Activated T-helper 1 cell treated with Interleukin-2 at 50 U/mL for 16 hours (primary cell): Measurements from ENCODE around the gene RPAIN.

Experiments
- DNase-seq: peaks from one replicate; pipeline ENCODE4 v3.0.0-alpha.2; 2020; ENCODE audit warnings: low read depth

The RPAIN gene, protein sequence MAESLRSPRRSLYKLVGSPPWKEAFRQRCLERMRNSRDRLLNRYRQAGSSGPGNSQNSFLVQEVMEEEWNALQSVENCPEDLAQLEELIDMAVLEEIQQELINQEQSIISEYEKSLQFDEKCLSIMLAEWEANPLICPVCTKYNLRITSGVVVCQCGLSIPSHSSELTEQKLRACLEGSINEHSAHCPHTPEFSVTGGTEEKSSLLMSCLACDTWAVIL

DNA sequence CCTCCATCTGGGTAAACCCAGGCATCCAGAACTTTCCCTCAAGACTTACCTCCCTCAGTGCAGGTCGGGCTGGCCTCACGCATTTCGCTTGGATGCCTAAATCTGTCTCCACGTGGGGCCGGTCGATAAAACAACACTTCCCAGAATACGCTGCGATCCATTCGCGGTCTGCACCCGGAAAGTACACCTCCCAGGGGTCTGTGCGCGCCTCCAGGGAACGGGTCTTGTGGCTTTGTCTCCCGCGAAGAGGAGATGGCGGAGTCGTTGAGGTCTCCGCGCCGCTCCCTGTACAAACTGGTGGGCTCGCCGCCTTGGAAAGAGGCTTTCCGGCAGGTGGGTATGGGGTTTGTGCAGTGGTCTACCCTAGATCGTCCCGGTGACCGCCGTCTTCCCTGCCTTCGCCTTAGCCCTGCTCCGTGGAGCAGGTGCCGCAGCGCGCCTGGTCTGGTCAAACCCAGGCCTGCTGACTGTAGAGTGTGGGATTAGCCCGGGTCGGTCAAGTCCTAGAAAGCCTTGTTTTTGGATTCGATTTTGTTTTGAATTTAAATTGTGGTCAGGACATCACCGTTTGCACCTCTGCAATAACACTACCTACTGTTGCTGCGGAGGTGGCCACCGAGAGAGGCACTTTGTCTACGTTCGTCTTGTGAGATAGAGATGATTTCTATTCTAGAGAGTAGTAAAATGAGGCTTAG lies at the start of gene RPAIN:
TSS of gene RPAIN (plus strand) at position 224 of the 695 bp plus-strand sequence. CDS start at position 253, 29 bp downstream.
- DNase-seq, result peak; percentile 73

DNA sequence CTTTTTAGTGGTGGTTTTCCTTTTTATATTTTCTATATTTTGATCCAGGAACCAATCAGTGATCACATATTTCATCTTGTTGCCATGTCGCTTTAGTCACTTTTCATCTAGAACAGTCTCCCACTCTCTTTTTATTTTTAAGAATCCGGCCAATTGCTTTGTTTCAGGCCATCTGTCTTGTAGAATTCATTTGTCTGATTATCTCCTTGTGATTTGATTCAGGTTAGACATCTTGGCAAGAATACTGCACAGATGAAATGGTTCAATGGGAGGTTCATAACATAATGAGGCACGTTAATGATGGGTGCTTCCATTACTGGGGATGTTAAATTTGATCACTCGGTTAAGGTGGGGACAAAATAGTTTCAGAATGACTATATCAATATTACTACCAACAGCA lies 49.6 kb upstream of the RPAIN start:
- no peak for DNase-seq

DNA sequence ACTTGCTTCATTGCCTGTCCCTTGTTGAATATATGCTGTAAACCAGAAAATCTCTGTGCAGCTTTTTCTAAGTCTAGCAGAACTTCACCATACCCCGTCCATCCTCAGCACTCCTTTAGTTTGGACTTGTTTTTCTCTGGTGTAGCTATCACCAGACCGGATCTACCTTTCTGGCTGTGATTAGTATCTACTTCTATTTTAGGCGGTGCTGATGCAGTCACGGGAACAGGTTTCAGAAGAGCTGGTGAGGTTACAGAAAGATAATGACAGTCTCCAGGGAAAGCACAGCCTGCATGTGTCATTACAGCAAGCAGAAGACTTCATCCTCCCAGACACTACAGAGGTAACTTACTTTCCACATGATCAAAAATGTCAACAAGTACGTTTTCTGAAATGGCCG lies 46.9 kb upstream of the RPAIN start:
- no peak for DNase-seq

DNA sequence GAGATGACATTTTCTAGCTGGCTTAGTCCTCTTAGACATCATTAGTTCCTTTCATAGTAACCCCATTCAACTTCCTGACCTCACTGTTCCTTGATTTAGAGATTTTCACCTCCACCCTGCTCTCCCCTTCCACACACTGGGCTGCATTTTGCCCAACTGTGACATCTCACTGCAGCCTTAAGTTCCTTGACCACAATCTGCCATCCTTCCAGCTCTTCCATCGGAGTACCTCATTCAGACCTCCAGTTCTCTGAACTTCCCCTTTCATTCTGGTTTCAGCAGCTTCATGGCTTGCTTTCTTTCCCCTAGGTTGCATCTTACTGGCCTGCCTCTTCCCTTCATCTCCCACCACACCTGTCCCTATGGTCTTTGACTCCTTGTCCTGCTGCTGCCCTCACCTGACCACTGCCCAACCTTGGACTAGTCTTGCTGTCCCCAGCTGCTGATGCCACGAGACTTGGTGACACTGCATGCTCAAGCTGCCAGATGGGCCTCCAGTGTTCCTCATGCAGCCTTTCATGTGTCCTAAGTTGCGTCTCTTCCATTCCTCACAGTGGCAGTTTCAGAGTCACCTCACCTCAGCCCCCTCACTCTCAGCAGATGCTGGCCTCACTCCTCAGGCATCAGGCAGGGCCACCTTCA lies 41.3 kb upstream of the RPAIN start:
- DNase-seq, result no peak

- DNase-seq, result no peak
Observed at GRCh38 chr17:5379351-5380107, 40.5 kb upstream of the RPAIN start.

DNA sequence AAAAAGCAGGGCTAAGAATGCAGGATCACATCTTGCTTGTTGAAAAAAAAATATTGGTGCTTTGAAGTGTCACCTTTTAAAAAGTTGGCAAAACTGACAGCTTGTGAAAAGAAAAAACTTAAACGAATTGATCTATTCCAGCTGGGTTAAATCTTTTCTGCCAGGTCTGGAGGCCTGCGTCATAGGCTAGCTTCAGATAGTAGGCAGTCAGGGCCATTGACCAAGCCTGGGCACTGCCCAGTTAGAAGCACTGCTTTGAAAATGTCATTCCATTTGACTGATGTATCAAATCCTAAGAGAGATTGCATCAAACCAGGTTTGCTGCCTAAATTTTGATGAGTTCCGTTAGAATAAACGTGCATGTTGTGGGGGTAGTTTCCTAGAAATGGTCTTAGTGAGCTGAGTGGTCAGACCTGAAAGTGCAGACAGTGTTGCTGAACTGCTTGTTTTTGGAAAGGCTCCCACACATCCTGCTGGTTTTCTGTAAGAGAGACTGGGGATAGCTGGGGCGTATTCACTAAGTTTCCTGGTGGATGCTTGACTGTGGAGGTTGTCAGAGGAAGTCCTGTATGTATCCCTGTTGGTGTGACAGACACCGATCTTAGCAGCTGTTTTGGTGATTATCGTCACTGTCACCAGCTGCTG lies 39.4 kb upstream of the RPAIN start:
- DNase-seq, result no peak

DNA sequence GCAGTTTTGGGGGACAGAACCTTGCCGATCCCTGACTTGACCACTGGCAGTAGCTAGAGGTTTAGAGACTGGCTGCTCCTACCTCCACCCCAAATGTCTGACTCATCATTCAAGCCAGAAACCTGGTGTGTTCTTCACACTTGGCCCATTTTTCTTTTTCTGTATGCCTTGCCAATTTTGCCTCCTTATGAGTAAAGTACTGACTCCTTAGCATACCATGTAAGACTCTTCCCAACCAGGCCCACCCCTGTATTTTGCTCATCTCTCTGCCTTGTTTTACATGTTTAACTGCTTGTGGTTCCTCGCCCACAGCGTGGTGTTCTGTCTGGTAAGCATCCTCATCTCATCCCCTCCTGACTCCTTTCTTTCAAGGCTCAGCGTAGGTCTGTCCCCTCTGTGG lies 38.4 kb upstream of the RPAIN start:
- DNase-seq, result no peak

DNA sequence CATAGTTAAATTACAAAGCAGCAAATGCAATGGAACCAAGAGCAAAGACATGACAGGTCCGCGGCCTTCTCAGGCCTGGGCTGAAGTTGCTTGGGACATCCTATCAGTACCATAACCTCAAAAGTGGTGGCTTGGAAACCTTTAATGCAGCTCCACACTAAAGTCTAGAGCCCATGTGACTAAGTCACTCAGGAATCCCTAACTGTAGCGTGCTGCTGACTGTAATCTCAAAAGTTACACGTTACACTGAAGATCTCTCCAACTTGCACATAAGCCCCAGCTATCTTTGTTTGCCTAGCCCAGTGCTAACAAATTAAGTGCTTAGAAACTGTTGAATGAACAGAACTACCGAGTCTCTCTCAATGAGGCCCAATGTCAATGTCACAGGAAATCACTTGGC lies 28.3 kb upstream of the RPAIN start:
- DNase-seq, result no peak

DNA sequence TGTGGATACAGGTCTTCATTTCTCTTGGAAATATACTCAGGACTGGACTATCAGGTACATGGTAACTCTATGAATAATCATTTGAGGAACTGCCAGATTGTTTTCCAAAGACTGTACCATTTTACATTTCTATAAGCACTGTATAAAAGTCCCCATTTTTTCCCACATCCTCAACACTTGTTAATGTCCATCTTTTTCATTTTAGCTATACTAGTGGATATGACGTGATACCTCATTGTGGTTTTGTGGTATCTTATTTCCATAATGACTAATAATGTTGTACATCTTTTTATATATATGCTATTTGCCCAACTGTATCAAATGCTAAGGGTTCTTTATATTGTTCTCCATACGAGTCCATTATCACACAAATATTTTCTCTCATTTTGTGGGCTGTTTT lies 23.4 kb upstream of the RPAIN start:
- no peak for DNase-seq

- no peak for DNase-seq
Observed at GRCh38 chr17:5399767-5400166, 20.2 kb upstream of the RPAIN start.

GRCh38 chr17:5405400-5405799 lies 14.6 kb upstream of the RPAIN start:
- DNase-seq, result no peak

- DNase-seq, result no peak
Observed at GRCh38 chr17:5408186-5408585, 11.8 kb upstream of the RPAIN start.

GRCh38 chr17:5410594-5411272 lies 9.2 kb upstream of the RPAIN start:
- DNase-seq, result no peak

DNA sequence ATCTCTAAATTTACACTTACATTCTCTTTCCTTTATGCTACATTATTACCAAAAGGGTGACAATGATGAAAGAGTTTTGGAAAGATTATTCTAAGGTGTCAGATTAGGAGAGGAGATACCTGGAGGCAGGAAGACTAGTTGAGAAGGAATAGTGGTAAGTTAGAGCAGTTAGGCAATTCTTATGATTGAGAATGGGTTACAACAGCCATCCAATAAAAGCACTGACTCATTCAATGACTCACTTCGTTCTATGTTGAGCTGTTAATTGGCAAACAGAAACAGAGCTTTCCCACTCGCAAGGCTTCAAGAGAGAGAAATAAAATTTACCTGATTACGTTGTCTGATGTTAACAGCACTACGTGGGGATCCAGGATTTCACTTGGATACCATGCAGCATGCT lies 6.3 kb upstream of the RPAIN start:
- DNase-seq, result no peak

DNA sequence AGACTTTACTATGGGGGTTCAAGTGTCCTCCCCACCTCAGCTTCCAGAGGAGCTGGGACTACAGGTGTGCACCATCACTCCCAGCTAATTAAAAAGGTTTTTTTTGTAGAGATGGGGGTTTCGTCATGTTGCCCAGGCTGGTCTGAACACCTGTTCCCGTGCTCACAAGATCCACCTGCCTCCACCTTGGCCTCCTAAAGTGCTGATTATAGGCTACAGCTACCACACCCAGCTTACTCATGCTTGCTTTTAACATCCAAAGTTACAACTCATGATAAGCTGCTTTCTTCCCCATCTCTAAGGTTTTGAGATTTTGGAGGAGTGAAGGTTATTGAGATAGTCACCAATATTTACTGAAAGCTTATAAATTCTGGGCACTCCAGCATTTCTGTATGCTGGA lies 3.1 kb upstream of the RPAIN start:
- no peak for DNase-seq

DNA sequence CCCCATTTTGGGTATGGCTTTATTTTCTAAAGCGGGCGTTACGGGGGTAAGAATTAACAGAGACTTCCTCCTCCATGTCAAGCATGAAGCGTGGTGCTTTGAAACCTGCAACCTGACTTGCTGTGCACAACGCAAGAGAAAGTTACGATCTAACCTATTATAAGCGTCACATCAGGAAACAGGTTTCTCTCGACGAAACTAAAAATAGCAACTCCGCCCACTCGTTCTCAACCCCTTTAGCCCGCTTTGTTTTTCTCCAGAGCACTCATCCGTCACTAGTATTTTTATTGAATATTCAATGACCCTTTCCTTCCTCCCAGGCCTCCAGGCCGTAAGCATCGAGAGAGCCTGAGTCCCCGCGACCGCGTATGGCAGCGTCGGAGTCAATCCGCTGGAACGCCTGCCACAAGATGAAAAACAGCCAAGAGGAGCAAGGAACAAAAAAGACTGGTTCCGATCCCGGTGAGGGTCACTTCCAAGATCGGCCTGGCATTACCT lies 1.1 kb upstream of the RPAIN start:
- peak; percentile 24 for DNase-seq

- DNase-seq, result peak; percentile 91
Observed at GRCh38 chr17:5419356-5419958, 525 bp upstream of the RPAIN start, which contains the start of gene NUP88. Gene NUP88 (minus strand): TSS chr17:5419662. CDS start chr17:5419650, 12 bp downstream.

DNA sequence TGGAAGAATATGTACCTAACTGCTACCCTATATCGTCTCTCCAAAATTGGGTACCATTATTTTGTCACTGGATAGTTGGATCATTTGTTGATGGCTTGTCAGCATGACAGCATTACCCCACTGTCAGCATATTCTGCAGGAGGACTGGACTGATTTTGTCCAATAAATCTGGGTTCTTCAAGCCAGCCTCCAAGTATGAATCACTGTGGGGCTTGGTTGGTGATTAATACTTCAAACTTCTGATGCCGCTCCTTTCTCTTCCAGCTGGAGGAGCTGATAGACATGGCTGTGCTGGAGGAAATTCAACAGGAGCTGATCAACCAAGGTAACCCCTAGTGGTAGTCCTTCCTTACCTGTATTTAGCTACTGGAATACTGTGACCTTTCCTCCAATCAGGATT lies 2.5 kb downstream of the RPAIN start:
- DNase-seq, result no peak

DNA sequence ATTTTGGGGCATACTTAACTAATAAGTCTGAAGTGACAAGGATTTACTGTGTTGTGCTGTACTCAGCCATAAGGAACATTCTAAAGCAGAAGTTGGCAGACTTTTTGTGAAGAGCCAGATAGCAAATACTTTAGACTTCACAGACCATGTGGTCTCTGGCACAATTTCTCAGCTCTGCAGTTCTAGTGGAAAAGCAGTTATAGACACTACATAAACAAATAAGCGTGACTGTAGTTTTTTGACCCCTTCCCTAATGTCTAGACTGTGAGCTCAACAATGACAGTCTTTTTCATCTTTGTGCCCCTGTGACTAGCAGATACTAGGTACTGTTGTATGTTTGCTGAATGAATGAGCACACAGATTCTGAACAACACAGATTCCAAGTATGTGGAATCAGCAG lies 4.9 kb downstream of the RPAIN start:
- DNase-seq, result no peak

DNA sequence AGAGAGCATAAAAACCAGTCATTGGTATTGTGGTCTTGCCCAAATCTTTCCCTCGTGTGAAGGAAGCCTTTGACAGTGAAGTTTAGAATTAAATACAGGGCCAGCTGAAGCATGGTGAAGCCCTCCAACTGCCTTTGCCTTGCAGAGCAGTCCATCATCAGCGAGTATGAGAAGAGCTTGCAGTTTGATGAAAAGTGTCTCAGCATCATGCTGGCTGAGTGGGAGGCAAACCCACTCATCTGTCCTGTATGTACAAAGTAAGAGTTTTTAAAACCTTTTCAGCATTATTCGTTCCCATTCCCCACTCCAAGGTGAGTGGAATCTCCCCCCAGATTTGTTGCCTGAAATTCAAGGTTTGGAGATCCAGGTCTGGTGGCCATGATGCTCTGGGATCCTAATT lies 5.8 kb downstream of the RPAIN start:
- no peak for DNase-seq
